TTC549 (cell line): ENCODE measurements around the gene CD1D.
"Not testable (repeated sequence)": the region's sequence is repeated elsewhere in the genome, so short reads cannot be mapped to it uniquely, and the experiment has no call there.

Source experiments
- FAIRE-seq: peaks from 2 replicates; lab custom pipeline; 2012; peaks lifted over from hg19 to GRCh38; lab: Jason Lieb, UNC

The CD1D gene

GRCh38 chr1:158180741-158181576, at the start of gene CD1D:
CD1D (plus strand) TSS chr1:158180895; CDS start chr1:158181102, 207 bp downstream.
- no peak for FAIRE-seq

- FAIRE-seq = no peak
These were observed 49.5 kb upstream of the CD1D start for GRCh38 chr1:158131217-158131616.

GRCh38 chr1:158140764-158141192, 39.9 kb upstream of the CD1D start:
- no peak for FAIRE-seq

- no peak for FAIRE-seq
These were observed 35.4 kb upstream of the CD1D start for GRCh38 chr1:158145173-158145719.

DNA sequence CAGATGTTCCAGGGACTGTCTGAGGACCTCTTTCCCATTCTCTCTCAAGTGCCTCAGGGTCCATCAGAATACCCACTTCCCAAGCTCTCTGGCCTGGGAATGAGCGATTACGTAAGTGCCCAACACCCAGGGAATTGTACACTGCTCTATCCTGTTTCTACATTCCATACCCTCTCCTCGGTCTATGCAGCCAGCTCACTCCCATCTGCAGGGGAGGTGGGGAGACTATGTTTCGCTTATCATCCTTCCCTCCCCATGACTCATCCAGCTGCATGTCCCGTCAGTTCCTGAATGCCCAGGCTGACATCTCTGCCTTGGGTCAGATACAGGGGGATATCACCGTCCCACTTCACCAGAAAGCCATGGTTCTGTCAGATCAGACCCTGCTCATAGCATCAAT, 34.5 kb upstream of the CD1D start:
- FAIRE-seq = no peak

DNA sequence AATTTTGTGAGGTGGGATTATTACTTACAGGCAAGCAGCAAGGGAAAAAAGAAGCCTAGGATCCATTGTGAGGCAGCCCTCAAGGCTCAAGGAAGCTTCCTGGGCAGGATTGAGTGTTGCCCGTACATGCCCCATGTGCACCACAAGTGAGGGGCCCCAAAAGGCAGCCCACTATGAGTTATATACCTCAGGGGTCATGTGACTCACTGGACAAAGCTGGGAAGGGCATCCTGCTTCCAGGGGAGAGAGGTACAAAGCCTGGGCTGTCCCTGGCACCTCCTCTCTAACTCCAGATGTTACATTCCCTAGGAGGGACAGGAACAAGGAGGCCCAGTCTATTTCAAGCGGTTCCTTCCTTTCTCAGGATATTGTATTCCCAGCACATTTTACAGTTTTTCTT, 34.0 kb upstream of the CD1D start:
- no peak for FAIRE-seq

DNA sequence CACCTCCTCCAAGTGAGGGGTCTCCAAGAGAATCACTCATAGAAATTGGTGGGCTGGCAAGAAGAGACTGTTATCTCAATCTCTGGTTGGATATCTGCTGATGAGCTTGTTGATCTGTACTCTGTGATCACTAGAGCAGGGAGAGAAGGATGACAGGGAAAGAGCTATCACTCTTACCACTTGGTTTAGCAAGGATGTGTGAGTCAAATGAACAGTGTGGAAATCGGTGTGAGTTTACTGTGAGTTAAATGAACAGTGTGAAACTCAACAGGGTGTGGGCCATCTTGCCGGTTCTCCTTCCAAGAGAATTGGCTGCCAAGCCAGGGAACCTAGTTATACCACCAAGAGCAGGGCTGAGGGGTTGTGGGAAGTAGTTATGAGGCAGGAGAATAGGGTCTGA, 33.3 kb upstream of the CD1D start:
- FAIRE-seq = no peak

DNA sequence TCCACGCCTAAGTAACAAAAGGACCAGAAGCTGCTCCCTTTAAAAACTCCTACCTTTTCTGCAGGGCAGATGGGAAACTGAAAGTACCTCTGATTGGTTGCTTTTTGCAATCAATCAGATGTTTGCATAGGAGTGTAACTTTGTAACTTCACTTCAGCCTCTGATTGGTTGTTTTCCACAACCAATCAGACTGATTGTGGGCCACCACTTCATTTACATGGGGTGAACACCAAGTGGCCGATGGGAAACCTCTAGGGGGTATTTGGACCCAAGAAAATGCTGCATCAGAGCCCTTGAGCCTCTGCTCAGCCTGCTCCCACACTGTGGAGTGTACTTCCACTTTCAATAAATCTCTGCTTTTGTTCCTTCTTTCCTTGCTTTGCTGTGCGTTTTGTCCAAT, 32.8 kb upstream of the CD1D start:
- FAIRE-seq = no peak

GRCh38 chr1:158148468-158148867, 32.2 kb upstream of the CD1D start:
- no peak for FAIRE-seq

DNA sequence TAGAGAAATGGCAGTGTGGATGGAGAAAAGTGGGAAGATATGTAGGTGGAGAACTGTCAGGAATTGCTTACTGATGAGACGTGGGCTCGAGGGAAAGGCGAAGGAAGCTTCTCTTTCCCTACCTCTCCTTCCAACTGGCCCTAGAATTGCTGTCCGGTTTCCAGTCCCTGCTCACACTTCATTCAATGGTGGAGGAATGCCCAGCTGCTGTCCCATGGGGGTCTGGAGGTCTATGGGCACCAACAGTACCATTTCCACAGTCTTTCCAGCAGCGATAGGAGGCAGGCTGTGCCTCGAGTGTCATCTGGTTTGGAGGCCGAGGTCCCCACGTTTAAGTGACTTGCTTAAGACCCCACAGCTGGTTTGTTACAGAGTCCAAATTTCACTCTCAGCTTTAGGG, 31.5 kb upstream of the CD1D start:
- FAIRE-seq = no peak

GRCh38 chr1:158149577-158150269, 31.0 kb upstream of the CD1D start:
- FAIRE-seq = peak; percentile 98

DNA sequence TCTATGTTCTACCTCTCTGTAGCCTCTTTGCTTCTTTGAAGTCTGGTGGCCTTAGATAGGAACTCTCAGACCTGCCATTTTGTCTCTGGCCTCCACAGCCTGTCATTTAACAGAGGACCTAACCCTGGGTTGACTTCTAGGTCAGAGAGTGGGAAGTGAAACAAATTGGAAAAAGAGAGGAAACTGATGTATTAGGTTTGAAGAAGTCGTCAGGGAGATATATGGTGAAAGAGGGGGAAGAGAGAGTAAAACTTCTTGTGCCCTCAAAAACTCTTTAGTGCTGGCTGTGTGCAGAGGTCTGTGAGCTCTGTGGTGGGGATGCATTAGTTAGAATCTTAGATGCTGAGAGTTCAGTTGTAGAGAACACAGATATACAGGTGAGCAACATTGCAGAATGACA, 30.2 kb upstream of the CD1D start:
- FAIRE-seq = no peak

GRCh38 chr1:158153179-158153578, 27.5 kb upstream of the CD1D start:
- no peak for FAIRE-seq

- FAIRE-seq = no peak
These were observed 26.8 kb upstream of the CD1D start for GRCh38 chr1:158153746-158154444.

DNA sequence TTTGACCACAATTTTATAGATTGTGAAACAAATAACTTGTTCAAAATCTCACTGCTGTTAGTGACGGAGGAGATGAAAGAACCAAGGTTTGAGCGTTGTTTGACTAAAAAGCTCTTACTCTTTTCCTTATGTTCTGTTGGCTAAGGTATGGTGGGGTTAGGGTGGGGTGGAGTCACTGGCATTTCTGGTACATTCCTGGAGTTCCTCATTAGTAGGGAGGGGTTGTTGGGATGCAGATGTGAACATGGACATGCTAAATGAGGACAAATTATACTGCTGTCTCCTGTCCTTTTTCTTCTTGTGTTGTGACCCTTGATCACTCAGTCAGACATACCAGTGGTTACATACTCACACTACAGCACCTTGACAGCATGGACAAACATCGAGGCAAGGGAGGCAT, 26.2 kb upstream of the CD1D start:
- no peak for FAIRE-seq

DNA sequence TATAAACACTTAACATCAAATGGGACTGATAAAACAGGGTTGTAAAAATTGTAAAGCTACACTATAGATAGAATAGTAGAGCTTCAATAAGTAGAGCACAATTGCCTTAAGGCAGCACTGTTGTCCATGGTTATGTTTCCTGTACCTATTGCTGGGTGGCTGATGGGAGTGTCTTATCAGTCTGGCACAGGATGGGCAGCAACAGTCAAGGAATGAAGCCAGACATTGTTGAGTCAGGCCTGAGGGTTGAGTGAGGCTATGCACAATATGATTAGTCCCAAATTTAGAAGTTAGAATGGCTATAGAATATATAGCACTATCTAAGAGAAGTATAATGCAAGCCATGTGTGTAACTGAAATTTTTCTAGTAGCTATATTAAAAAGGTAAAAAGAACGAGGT, 25.0 kb upstream of the CD1D start:
- FAIRE-seq = no peak

DNA sequence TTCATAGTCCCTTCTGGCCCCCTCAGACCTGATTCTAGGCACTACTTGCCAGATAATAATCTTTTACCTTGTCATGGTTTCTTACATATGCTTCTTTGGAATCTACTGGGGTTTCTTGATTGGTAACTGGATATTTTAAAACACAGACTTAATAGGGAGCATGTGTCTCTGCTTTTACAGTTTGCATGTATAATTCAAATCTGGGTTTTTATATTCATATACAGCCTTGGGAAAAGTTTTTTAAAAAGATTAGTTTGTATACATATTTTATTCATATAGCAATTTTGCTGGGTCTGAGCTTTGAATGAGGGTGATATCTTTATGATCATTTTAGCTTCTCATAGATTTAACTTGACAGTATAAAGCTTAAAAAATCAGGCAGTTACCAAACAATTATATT, 21.1 kb upstream of the CD1D start:
- peak; percentile 9 for FAIRE-seq

DNA sequence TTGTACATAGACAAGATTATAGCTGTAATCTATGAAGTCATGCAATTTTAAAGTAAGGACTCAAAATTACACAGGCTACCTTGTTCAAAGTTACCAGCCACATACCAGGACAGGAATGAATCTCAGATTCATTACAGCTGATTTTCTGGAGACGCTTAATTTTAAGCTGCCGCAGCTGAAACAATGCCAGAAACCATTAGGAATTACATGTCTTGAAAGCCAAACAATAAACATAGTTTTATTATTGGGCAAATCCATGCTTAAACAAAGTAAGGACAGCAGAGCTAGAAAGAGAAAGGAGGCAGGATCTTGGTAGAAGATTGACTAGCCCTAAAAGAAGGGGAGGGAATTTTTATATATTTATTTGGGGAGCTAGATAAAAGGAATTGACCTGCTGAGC, 19.2 kb upstream of the CD1D start:
- no peak for FAIRE-seq

GRCh38 chr1:158163000-158163947, 17.4 kb upstream of the CD1D start:
- FAIRE-seq = no peak

DNA sequence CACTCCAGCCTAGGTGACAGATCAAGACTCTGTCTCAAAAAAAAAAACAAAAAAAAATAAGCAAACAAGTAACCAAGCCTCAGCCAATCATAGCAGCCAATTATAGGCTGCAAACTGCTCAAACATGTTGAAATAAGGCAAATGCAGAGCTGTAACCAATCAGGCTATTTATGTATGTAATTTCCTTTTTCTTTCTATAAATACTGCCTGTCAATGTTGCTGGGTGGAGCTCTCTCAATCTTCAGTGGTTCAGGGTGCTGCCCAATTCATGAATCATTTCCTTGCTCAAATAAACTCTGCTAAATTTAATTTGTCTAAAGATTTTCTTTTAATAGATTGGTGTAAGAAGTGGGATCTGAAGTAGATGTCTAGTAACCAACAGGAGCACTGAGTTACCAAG, 11.6 kb upstream of the CD1D start:
- FAIRE-seq = no peak

DNA sequence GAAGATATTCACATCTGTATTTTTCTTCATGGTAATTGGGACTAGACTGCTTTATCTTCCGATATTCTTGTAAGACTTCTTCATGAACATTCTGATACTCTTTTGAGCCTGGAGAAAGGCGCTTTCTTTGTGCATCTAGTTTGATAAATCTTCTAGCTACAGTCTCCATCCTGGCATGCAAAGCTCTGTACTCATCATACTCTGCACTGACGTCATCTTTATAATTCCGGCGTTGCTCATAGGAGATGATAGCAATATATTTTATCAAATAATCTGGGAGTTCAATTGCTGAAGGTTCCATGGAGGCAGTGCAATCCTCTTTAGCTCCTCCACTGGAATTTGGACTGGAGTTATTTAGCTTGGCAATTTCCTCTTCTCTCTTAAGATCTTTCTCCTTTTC, 4.8 kb upstream of the CD1D start:
- not testable (repeated sequence) for FAIRE-seq

- no peak for FAIRE-seq
These were observed 4.3 kb upstream of the CD1D start for GRCh38 chr1:158176399-158176798.
